ENCODE measurements around the gene MYO3B. TPM values are rescaled to one million over a fixed set of nuclear protein-coding genes. Genes with fewer than 3 reads are reported as not detected.

MYO3B gene
- total RNA-seq, 2 experiments from 2014 or later, result 0.04 to 0.08 TPM

DNA sequence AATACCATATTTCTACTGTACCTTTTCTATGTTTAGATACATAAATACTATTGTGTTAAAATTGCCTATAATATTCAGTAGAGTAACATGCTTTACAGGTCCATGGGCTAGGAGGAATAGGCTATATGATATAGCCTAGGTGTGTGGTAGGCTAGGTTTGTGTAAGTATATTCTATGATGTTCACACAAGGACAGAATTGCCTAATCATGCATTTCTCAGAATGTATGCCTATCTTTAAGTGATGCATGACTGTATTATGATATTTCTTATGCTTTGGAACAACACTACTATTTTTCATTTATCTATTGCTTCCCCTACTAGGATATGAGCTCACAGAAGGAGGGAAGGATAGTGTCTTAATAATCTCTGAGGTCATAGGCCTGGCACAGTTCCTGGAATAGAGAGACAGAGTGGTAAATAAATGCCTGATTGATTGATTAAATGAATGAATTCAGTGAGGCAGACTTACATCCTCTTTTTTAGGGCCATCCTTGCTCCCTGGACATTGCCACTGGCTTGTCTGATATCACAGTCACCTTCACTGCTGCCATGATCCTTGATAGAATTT is 121.0 kb downstream of the MYO3B start:
- no peak overlapping the region for H3K4me3 Mint-ChIP-seq
- H3K9me3 Mint-ChIP-seq, result peaks cover 1% of the 10 kb centered on the region
- no peaks in the 10 kb centered on the region for H3K36me3 Mint-ChIP-seq
- DNase-seq, result no peak
- H3K4me1 Mint-ChIP-seq, result peaks cover 4% of the 10 kb centered on the region
- peaks cover 3% of the 10 kb centered on the region for H3K27me3 Mint-ChIP-seq
- H3K27ac Mint-ChIP-seq, result no peak overlapping the region

DNA sequence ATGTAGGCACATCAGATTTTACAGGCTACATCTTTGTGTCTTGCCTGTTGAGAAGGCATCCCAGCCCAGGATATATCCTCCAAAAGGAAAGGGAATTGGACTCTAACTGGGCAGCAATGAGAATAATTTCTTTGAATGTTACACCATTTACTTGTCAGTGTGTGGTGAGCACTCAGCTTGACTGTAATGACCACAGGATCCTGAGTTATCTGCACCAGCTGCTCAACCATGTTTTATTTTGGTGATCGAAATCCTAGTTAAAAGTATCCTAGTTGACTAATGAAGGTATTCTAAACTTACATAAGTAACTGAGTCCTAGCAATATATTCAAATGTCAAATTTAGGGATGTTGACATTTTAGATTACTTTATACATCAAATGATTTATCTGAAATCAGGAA is 123.0 kb downstream of the MYO3B start:
- DNase-seq, result no peak
- peaks cover 3% of the 10 kb centered on the region for H3K27me3 Mint-ChIP-seq
- H3K27ac Mint-ChIP-seq, result no peak overlapping the region
- no peaks in the 10 kb centered on the region for H3K9me3 Mint-ChIP-seq
- H3K36me3 Mint-ChIP-seq, result no peaks in the 10 kb centered on the region
- peaks cover 4% of the 10 kb centered on the region for H3K4me1 Mint-ChIP-seq
- H3K4me3 Mint-ChIP-seq, result no peak overlapping the region

DNA sequence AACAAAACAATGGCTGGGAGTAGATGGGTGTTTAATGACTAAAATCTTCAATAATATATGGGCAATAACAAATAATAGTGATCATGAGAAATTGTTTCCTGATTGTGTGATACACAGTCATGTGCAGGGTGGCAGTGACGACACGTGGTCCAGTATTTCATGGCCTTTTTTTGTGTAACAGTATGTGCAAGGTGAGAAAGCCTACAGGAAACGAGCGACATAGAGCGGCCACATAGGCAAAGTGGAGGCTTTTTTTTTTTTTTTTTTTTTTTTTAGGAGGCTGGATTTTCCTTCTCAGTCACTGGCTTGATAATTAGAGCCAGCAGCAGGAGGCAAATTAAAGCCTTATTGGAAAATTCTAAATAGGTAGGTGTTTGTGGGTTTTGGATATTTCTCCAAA is 123.7 kb downstream of the MYO3B start:
- Mint-ChIP-seq H3K4me3 (no peak overlapping the region), H3K27ac (no peak overlapping the region), H3K4me1 (peaks cover 4% of the 10 kb centered on the region), H3K27me3 (peaks cover 4% of the 10 kb centered on the region), H3K36me3 (no peaks in the 10 kb centered on the region), H3K9me3 (no peaks in the 10 kb centered on the region)
- DNase-seq, result no peak

DNA sequence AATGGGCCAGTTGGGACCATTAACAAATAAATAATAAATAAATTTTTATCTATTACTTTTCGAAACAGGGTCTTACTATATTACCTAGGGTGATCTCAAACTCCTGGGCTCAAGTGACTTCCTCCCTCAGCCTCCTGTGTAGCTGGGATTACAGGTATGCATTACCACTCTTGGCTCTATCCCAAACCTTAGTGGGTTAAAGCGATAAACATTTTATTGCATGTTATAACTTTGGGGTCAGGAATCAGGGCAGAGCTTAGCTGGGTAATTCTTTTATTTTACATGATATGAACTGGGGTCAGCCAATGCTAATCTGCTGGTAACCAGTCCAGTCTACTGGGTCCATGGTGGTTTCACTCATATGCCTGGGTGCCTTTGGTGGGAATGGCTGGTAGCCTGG is 127.8 kb downstream of the MYO3B start:
- no peak overlapping the region for H3K27ac Mint-ChIP-seq
- no peaks in the 10 kb centered on the region for H3K4me1 Mint-ChIP-seq
- H3K9me3 Mint-ChIP-seq, result no peaks in the 10 kb centered on the region
- H3K27me3 Mint-ChIP-seq, result peaks cover 16% of the 10 kb centered on the region
- no peak for DNase-seq
- no peak overlapping the region for H3K4me3 Mint-ChIP-seq
- no peaks in the 10 kb centered on the region for H3K36me3 Mint-ChIP-seq

DNA sequence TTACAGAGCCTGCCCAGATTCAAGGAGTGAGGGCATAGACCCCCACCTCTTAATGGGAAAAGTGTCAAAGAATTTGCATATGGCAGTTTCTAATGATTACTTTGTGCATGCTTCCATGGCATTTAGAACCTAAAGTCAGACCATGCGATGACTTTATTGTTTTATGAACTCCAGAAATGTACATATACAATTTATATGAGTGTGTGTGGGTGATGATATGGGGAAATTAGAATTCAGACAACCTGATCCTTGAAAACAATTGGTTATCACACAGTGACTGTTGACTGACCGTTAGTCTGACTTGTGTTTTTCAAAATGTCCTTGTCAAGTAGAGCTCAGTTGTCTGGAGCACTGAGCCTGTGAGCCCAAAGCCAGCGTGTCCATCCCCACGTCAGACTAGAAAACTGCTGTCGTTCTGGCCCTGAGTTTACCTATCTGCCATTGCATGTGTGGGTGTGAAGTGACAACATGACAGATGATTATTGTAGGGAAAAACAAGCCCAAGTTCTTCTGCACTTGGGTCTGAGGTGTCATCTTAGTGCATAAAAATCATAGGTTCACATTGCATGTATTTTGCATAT is 128.4 kb downstream of the MYO3B start:
- H3K4me3 Mint-ChIP-seq, result no peak overlapping the region
- no peak overlapping the region for H3K27ac Mint-ChIP-seq
- no peak for DNase-seq
- H3K9me3 Mint-ChIP-seq, result no peaks in the 10 kb centered on the region
- peaks cover 15% of the 10 kb centered on the region for H3K27me3 Mint-ChIP-seq
- H3K4me1 Mint-ChIP-seq, result no peaks in the 10 kb centered on the region
- H3K36me3 Mint-ChIP-seq, result no peaks in the 10 kb centered on the region

DNA sequence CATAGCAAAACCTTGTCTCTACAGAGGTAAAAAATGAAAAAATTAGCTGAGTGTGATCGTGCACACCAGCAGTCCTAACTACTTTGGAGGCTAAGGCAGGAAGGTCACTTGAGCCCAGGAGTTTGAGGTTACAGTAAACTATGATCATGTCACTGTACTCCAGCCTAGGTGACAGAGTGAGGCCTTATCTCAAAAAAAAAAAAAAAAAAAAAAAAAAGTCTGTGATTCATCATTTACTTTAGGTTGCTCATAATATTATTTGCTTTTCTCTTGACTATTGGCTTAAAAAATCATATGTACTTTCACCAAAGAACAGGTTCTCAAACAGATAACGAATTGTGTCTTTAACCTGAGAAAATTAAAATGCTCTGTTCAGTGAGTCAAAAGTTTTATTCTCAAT is 129.1 kb downstream of the MYO3B start:
- Mint-ChIP-seq H3K4me3 (no peak overlapping the region), H3K27ac (no peak overlapping the region), H3K36me3 (no peaks in the 10 kb centered on the region), H3K4me1 (no peaks in the 10 kb centered on the region), H3K9me3 (no peaks in the 10 kb centered on the region), H3K27me3 (peaks cover 18% of the 10 kb centered on the region)
- DNase-seq, result no peak

DNA sequence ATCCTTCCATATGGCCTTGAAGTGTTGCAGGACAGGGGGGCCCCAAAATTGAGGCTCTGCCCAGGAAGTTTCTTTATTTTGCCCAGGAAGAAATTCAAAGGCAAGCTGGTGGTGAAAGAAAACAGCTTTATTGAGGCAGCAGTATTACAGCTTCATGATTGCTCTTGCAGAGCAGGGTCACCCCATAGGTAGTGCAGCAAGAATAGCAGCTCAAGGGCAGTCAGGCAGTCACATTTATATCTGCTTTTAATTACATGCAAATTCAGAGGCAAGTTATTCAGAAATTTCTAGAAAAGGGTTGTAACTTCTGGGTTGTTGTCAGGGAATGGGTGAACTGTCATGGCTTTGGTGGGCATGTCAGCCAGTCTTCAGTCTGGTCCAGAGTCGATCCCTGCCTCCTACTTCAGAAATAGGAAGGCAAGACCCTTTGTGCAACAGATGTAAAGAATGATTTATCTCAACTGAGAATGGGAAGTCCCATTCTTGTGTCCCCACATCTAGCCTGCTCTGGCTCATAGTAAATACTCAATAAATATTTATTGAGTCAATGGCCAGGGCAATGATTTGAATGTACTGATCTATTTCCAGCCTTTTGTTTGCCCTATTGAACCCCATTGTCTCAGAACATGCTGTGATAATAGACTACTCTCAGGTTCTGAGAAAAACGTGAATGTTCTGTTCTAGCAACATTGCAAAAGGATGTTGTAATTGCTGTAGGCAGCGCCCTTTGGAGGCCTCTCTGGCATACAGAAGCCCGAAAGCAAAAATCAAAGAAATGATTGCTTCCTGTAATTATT is 129.8 kb downstream of the MYO3B start:
- no peaks in the 10 kb centered on the region for H3K4me1 Mint-ChIP-seq
- no peak overlapping the region for H3K27ac Mint-ChIP-seq
- DNase-seq, result no peak
- H3K27me3 Mint-ChIP-seq, result peaks cover 23% of the 10 kb centered on the region
- H3K4me3 Mint-ChIP-seq, result no peak overlapping the region
- H3K9me3 Mint-ChIP-seq, result no peaks in the 10 kb centered on the region
- no peaks in the 10 kb centered on the region for H3K36me3 Mint-ChIP-seq

DNA sequence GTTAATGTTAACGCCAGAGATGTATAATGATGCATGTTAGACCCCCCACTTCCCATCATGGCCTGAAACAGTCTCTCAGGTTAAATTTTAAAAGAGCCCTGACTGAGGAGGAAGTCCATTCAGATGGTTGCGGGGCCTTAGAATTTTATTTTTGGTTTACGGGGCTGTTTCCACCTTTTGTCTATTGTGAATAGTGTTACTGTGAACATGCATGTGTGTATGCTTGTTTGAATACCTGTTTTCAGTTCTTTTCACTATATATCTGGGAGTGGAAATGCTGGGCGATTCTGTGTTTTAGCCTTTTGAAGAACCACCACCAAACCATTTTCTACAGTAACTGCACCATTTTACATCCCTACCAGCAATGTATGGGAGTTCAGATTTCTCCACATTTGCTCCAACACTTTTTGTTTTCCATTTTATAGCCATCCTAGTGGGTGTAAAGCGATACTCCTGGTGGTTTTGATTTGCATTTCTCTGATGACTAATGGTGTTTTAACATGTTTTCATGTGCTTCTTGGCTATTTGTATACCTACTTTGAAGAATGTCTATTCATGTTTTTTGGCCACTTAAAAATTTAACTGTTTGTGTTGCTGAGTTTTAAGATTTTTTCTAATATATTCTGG is 133.0 kb downstream of the MYO3B start:
- no peak for DNase-seq
- Mint-ChIP-seq H3K27ac (no peak overlapping the region), H3K27me3 (peaks cover 36% of the 10 kb centered on the region), H3K4me3 (no peak overlapping the region), H3K36me3 (no peaks in the 10 kb centered on the region), H3K9me3 (no peaks in the 10 kb centered on the region), H3K4me1 (no peaks in the 10 kb centered on the region)

DNA sequence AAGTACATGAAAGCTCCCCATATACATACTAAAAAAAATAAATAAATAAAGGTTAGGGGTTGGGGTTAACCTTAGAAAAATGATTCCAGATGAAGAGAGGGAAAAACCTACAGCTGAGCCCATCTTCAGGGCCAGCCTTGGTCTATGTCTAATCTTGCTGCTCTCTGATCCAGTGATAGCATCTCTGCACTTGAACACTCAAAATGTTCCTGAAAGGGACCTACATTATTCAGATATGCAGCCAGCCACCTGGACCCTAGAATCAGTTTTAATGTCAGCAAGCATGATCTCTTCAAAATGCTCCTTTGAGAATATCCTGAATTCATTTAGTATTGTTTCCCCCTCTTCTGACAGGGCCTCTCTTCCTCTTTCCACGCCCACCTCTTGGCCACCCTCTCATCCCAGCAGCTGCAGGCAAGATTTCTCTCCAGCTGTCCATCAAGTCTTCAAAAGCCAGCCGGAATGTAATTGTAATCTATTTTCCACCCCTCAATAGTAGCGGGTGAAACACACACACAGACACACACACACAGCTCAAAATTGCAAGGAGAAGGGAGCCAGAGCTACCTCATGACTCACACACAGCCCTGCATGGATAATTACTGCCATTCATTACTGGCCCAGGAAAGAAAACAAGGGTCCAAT is 135.5 kb downstream of the MYO3B start:
- no peak for DNase-seq
- H3K36me3 Mint-ChIP-seq, result no peaks in the 10 kb centered on the region
- H3K9me3 Mint-ChIP-seq, result no peaks in the 10 kb centered on the region
- H3K27ac Mint-ChIP-seq, result no peak overlapping the region
- H3K27me3 Mint-ChIP-seq, result peaks cover 37% of the 10 kb centered on the region
- H3K4me1 Mint-ChIP-seq, result no peaks in the 10 kb centered on the region
- no peak overlapping the region for H3K4me3 Mint-ChIP-seq

DNA sequence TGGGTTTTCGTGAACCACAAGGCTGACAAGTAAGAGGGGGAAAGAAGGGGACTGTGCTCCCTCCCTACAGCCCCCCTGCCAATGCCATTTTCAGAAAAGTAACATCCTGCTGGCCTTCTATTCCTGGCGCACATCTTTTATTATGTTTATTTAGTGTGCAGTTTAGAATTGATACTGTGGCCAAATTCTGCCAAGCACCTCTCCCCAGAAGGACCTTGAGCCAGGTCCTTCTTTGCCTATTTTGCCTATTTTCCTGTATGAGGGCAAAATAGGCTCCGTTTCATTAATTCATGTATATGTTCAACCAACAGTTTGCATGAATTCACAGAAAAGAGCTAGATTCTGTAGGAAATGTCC is 136.0 kb downstream of the MYO3B start:
- DNase-seq, result no peak
- Mint-ChIP-seq H3K27ac (no peak overlapping the region), H3K27me3 (peaks cover 41% of the 10 kb centered on the region), H3K36me3 (no peaks in the 10 kb centered on the region), H3K4me1 (no peaks in the 10 kb centered on the region), H3K9me3 (no peaks in the 10 kb centered on the region), H3K4me3 (no peak overlapping the region)

DNA sequence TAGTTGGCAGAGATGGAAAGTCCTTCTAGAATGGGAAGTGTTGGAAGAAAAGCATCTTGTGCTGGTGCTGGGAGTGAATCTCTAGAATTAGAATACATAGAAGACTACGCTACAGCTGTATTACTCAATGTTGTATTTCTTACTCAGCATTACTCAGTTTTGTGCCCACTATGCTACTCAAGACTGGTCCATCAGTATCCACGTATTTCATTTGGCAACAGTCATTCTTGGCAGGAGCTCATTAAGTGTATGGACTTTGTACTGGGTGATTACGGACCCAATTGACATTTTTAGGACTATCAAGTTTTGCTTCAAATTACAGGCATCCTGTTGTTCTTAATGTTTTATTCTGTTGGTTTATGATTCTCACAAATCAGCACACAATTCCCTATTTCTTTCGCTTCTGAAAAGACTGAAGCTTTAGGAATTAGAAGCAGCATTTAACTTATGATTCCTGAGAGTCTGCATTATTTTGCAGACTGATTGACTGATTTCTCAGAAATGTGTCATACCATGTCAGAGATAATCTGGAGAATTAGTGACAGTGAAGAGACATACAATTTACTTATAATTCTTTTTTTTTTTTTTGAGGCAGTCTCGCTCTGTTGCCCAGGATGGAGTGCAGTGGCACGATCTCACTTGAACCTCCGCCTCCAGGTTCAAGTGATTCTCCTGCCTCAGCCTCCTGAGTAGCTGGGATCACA is 136.9 kb downstream of the MYO3B start:
- no peak overlapping the region for H3K27ac Mint-ChIP-seq
- peaks cover 5% of the 10 kb centered on the region for H3K9me3 Mint-ChIP-seq
- no peaks in the 10 kb centered on the region for H3K36me3 Mint-ChIP-seq
- no peaks in the 10 kb centered on the region for H3K4me1 Mint-ChIP-seq
- no peak for DNase-seq
- peaks cover 40% of the 10 kb centered on the region for H3K27me3 Mint-ChIP-seq
- no peak overlapping the region for H3K4me3 Mint-ChIP-seq

DNA sequence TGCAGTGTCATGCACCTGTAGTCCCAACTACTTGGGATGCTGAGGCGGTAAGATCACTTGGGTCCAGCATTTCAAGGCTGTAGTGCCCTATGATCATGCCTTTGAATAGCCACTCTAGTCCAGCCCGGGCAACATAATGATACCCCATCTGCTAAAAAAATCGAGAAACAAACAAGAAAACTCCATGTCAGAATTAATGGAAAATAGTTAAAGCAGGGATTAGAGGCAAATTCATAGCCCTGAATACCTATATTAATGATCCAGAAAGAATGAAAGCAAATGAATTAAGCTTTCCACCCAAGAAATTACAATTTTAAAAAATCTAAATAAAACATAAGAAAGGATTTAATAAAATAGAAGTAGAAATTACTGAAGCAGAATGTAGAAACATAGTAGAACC is 143.0 kb downstream of the MYO3B start:
- Mint-ChIP-seq H3K27me3 (peaks cover 27% of the 10 kb centered on the region), H3K4me3 (no peak overlapping the region)

DNA sequence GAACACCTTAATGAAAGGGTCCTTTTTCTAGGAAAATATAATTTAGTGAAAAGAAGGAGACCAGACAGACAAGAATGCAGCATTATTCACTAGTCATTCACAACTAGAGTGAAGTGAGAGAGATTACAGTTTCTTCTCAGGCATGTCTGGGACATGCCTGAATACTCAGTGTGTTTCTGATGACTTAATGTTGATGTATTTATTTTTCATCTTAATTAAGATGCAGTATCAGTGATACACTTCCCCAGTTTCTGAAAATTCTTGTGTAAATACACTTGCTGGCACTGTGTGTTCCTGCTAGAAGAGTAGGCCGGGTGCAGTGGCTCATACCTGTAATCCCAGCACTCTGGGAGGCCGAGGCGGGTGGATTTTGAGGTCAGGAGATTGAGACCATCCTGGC is 143.6 kb downstream of the MYO3B start:
- no peak for DNase-seq
- H3K4me3 Mint-ChIP-seq, result no peak overlapping the region
- H3K27ac Mint-ChIP-seq, result no peak overlapping the region
- H3K36me3 Mint-ChIP-seq, result no peaks in the 10 kb centered on the region
- H3K4me1 Mint-ChIP-seq, result no peaks in the 10 kb centered on the region
- peaks cover 26% of the 10 kb centered on the region for H3K27me3 Mint-ChIP-seq
- peaks cover 10% of the 10 kb centered on the region for H3K9me3 Mint-ChIP-seq

More for the DNA sequence above, 143.0 kb downstream of the MYO3B start:
- H3K27ac Mint-ChIP-seq, result no peak overlapping the region
- H3K36me3 Mint-ChIP-seq, result no peaks in the 10 kb centered on the region
- H3K4me1 Mint-ChIP-seq, result no peaks in the 10 kb centered on the region
- no peak for DNase-seq
- H3K9me3 Mint-ChIP-seq, result peaks cover 10% of the 10 kb centered on the region

DNA sequence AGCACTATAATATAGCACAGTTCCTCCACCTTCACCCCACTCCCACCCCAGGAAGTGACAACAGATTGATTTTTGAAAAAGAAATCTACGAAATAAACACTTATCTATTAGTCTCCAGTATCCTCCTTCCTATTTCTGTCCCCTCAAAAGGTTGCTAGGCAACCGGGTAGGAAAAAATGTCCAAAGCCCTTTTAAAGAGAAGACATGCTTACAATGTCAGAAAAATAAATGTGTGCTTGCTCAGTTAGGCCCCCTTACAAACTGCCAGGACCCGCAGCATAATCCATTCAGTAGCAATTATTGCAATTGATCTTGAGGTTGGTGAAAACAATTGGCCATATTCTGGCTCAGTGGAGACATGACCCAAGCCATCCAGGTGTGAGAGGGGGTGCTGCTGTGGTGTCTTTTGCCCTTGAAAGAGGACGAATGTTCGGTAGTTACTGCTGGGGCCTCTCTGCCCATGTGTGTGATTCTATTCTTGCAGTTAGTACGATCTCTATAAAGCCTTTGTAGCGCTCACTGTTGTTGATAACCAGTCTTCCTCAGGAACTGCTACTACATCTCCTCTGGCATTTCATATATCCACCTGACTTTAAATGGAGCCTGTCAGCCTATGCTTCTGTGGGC is 144.3 kb downstream of the MYO3B start:
- no peaks in the 10 kb centered on the region for H3K4me1 Mint-ChIP-seq
- peaks cover 22% of the 10 kb centered on the region for H3K27me3 Mint-ChIP-seq
- H3K27ac Mint-ChIP-seq, result no peak overlapping the region
- no peak for DNase-seq
- no peaks in the 10 kb centered on the region for H3K36me3 Mint-ChIP-seq
- peaks cover 10% of the 10 kb centered on the region for H3K9me3 Mint-ChIP-seq
- no peak overlapping the region for H3K4me3 Mint-ChIP-seq

Measured in activated naive CD8-positive, alpha-beta T cell treated with anti-CD3 and anti-CD28 coated beads for 36 hours (primary cell).